Central memory CD8-positive, alpha-beta T cell (primary cell): ENCODE results near the gene CXCL1.

ENCODE experiments used
- ATAC-seq: fragments of 150-1000 bp; cut with Tn5 transposase; replicated peaks from 2 replicates; pipeline ENCODE4 v1.10.0; 2022; ENCODE audit warnings: mild to moderate bottlenecking, moderate FRiP score, moderate number of reproducible peaks; ENCODE audit not compliant: poor library complexity, severe bottlenecking; ENCODE audit errors: extremely low read depth
- DNase-seq, 2 donors: peaks; one replicate each; pipeline ENCODE4 v3.0.0; 2021; ENCODE audit warnings: low spot score in 2 of 2
- H3K27ac Mint-ChIP-seq: one replicate; pipeline ENCODE4 v1.8.0; 2022; ENCODE audit warnings: low read depth, mild to moderate bottlenecking, moderate library complexity, mixed read lengths
- H3K27me3 Mint-ChIP-seq: one replicate; pipeline ENCODE4 v1.8.0; 2022; ENCODE audit warnings: mixed read lengths
- H3K36me3 Mint-ChIP-seq: one replicate; pipeline ENCODE4 v1.8.0; 2022; ENCODE audit warnings: mild to moderate bottlenecking, moderate library complexity, mixed read lengths; ENCODE audit not compliant: insufficient read depth
- H3K4me1 Mint-ChIP-seq: one replicate; pipeline ENCODE4 v1.8.0; 2022; ENCODE audit warnings: mixed read lengths
- H3K4me3 Mint-ChIP-seq: one replicate; pipeline ENCODE4 v1.8.0; 2022; ENCODE audit warnings: mild to moderate bottlenecking, moderate library complexity, mixed read lengths
- H3K9me3 Mint-ChIP-seq: one replicate; pipeline ENCODE4 v1.8.0; 2022; ENCODE audit warnings: mixed read lengths

CXCL1 gene

DNA sequence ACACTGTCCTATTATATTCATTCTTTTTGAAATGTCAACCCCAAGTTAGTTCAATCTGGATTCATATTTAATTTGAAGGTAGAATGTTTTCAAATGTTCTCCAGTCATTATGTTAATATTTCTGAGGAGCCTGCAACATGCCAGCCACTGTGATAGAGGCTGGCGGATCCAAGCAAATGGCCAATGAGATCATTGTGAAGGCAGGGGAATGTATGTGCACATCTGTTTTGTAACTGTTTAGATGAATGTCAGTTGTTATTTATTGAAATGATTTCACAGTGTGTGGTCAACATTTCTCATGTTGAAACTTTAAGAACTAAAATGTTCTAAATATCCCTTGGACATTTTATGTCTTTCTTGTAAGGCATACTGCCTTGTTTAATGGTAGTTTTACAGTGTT is 1.6 kb downstream of the CXCL1 start:
- peaks cover 9% of the 10 kb centered on the region for H3K27me3 Mint-ChIP-seq
- H3K4me1 Mint-ChIP-seq: no peaks in the 10 kb centered on the region
- H3K4me3 Mint-ChIP-seq: no peak overlapping the region
- ATAC-seq (no peak), DNase-seq (no peak)
- no peaks in the 10 kb centered on the region for H3K36me3 Mint-ChIP-seq
- H3K27ac Mint-ChIP-seq: no peak overlapping the region
- H3K9me3 Mint-ChIP-seq: peaks cover 14% of the 10 kb centered on the region

DNA sequence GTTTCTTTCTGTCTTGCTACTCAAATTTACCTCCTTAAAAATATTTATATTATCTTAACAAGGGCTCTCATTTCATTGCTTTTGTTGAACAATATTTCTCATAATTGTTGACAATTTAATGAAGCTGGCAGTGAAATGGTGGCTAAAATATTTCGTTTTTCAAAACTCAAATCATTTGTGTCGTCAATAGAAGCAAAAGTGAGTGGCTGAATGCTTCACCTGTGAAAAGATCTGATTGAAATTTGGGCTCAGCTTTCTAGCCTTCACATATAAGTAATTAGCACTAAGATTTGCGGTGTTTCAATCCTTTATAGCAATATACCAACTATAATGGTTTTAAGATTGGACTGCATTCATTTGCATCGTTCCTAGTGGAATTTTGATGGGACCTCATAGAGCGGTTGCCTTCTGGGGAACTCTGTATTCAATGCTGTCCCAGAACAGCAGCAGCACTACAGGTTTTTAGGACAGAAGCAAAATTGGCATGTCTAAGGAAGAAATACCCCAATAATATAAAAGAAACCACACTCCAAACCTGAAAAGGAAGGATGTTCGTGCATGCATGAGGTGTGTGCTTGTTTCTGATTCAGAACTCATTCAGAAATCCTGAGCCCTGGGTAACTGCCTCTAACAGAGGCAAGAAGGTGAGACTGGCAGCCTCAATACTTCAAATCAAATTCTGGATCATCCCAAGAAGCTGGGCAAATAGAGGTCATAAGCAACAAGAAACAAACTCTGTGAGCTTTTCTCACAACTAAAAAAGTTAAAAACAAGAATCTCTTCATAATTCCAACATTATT is 2.5 kb downstream of the CXCL1 start:
- no peak overlapping the region for H3K4me3 Mint-ChIP-seq
- no peak overlapping the region for H3K27ac Mint-ChIP-seq
- no peaks in the 10 kb centered on the region for H3K4me1 Mint-ChIP-seq
- DNase-seq (no peak), ATAC-seq (no peak)
- peaks cover 9% of the 10 kb centered on the region for H3K27me3 Mint-ChIP-seq
- H3K9me3 Mint-ChIP-seq: peaks cover 14% of the 10 kb centered on the region
- H3K36me3 Mint-ChIP-seq: no peaks in the 10 kb centered on the region

DNA sequence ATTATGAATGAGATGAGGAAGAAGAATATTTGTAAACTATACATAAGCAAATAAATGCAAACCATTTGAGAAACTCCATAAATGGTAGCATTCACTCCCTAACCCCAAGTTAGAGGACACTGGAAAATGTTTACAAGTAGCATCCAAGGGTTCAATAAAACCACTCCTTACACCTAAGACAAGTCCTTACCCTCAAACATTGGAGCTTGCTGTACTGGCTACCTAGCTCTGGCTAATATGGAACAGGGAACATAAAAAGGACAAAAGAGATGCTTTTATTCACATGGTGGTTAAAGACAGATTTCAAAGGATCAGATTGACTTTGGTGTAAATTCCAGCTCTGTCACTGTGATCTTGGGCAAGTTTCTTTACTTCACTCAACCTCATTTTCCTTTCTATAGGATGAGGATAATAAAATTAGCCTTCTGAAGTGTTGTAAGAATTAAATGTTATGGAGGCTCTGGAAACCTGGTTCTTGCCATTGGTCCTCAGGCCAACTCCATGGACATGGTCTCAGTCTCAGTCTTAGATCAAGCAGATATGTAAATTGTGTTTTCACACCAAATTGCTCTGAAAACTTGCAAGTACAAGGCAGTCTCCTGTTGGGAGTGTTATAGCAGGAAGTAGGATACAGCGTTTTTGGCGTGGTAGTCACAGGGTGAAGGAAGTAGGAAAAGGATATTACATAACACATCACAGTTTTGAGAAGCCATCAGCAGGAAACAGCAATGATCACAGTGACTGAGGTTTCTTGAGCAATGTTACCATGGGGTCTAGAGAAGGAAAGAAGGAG is 3.3 kb downstream of the CXCL1 start:
- DNase-seq (no peak), ATAC-seq (no peak)
- H3K9me3 Mint-ChIP-seq: peaks cover 14% of the 10 kb centered on the region
- H3K27me3 Mint-ChIP-seq: peaks cover 9% of the 10 kb centered on the region
- H3K4me3 Mint-ChIP-seq: no peak overlapping the region
- H3K36me3 Mint-ChIP-seq: no peaks in the 10 kb centered on the region
- no peaks in the 10 kb centered on the region for H3K4me1 Mint-ChIP-seq
- no peak overlapping the region for H3K27ac Mint-ChIP-seq

DNA sequence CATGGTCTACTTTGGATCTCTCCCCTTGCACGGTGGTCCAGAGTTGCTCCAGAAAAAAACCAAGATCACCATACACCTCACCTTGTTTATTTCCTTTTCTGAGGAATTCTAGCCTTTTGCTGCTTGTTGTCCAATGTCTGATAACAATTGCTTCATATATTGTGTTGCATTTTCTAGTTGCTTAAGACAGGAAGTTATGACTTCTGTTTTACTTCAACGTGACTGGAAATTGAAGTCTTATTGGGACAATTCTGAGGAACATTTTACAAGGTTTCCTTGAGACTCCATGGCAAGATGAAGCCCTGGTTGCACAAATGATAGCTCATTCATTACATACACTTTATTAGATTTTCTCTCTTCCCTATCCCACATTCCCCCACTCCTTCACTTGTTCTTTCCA is 5.2 kb downstream of the CXCL1 start:
- Mint-ChIP-seq H3K27ac (no peak overlapping the region), H3K27me3 (no peaks in the 10 kb centered on the region), H3K4me3 (no peak overlapping the region), H3K9me3 (peaks cover 14% of the 10 kb centered on the region), H3K4me1 (no peaks in the 10 kb centered on the region), H3K36me3 (no peaks in the 10 kb centered on the region)
- ATAC-seq (no peak), DNase-seq (no peak)

DNA sequence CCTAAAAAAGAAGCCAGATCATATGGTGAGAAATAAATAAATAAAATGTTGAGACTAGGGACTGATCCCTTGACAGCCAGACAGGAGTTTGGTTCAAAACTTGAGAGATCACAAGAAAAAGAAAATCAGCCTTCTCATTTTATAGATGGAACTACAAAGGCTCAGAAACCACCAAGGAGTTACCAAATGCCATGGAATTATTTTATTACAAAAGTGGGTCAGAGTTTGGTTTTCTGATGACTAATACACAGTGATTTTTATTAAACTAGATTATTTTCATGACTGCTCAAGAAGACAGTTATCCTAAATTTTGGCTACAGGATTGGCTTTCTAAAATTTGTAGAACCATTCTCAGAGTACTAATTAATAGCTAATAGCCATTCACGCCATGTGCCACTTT is 6.2 kb downstream of the CXCL1 start:
- Mint-ChIP-seq H3K36me3 (no peaks in the 10 kb centered on the region), H3K4me3 (no peak overlapping the region), H3K27ac (no peak overlapping the region), H3K9me3 (peaks cover 18% of the 10 kb centered on the region), H3K27me3 (no peaks in the 10 kb centered on the region), H3K4me1 (no peaks in the 10 kb centered on the region)
- ATAC-seq: no peak
- DNase-seq: no peak

DNA sequence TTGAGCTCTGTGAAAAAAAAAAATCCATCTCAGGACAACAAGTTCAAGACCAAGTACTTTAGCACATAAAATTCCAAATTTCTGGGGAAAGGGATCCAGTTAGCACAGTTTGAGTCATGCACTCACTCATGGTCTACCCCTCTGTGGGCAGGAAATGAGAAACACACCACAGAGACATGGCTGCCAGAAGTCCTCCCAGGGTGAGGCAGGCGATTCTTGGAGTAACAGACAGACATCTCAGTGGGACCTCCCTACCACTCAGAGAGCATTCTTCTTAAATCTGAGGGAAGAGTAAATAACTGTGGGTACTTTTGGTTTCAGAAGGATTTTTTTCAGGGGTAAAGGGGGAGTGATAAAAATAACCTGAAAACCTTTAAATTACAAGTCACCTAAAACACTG is 14.1 kb downstream of the CXCL1 start:
- ATAC-seq: no peak
- H3K36me3 Mint-ChIP-seq: no peaks in the 10 kb centered on the region
- H3K27ac Mint-ChIP-seq: no peak overlapping the region
- H3K4me3 Mint-ChIP-seq: no peak overlapping the region
- peaks cover 22% of the 10 kb centered on the region for H3K9me3 Mint-ChIP-seq
- no peaks in the 10 kb centered on the region for H3K4me1 Mint-ChIP-seq
- no peaks in the 10 kb centered on the region for H3K27me3 Mint-ChIP-seq
- no peak for DNase-seq

DNA sequence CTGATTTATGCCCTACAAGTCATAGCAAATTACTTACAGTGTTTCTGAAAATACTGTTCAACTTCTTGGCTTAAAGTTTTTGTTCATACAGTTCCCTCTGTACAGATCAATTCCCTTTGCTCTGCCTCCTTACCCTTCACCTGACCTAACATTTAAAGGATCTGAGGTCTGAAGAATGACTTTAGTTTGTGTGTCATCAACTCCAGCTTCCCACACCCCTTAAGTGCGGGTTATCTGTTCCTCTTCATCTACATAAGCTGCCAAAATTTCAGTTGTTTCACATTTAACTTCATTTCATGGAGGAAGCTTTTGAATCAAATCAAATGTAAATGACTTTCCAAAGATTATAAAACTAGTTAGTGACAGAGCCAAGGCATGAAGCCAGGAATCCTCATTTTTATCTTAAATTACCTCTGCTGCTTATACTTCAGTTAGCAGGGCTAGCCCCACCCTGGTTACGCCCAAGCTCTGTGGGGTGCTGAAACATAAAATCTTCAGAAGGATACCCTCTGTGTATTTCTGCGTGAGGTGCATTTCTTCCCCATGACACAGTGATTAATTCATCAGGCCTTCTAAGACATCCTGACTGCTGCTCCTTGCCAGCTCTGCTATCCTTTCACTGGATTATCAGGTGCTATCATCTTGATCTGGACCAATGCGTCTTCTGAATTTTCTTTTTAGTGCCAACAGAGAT is 16.5 kb downstream of the CXCL1 start:
- ATAC-seq (no peak), DNase-seq (no peak)

DNA sequence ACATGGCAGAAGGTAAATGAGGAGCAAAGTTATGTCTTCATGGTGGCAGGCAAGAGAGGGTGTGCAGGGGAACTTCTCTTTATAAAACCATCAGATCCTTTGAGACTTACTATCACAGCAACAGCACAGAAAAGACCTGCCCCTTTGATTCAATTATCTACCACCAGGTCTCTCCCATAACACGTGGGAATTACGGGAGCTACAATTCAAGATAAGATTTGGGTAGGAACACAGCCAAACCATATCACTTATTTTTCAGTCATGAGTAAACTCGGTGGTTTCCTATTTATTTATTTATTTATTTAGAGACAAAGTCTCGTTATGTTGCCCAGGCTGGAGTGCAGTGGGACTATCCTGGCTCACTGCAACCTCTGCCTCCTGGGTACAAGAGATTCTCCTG is 22.1 kb downstream of the CXCL1 start:
- DNase-seq (no peak), ATAC-seq (no peak)
- Mint-ChIP-seq H3K36me3 (no peaks in the 10 kb centered on the region), H3K4me1 (no peaks in the 10 kb centered on the region), H3K27me3 (no peaks in the 10 kb centered on the region), H3K27ac (no peak overlapping the region), H3K9me3 (peaks cover 8% of the 10 kb centered on the region), H3K4me3 (no peak overlapping the region)

More for the DNA sequence above, 16.5 kb downstream of the CXCL1 start:
- H3K27me3 Mint-ChIP-seq: no peaks in the 10 kb centered on the region
- H3K9me3 Mint-ChIP-seq: peaks cover 15% of the 10 kb centered on the region
- H3K4me1 Mint-ChIP-seq: no peaks in the 10 kb centered on the region
- no peak overlapping the region for H3K27ac Mint-ChIP-seq
- no peaks in the 10 kb centered on the region for H3K36me3 Mint-ChIP-seq
- no peak overlapping the region for H3K4me3 Mint-ChIP-seq

DNA sequence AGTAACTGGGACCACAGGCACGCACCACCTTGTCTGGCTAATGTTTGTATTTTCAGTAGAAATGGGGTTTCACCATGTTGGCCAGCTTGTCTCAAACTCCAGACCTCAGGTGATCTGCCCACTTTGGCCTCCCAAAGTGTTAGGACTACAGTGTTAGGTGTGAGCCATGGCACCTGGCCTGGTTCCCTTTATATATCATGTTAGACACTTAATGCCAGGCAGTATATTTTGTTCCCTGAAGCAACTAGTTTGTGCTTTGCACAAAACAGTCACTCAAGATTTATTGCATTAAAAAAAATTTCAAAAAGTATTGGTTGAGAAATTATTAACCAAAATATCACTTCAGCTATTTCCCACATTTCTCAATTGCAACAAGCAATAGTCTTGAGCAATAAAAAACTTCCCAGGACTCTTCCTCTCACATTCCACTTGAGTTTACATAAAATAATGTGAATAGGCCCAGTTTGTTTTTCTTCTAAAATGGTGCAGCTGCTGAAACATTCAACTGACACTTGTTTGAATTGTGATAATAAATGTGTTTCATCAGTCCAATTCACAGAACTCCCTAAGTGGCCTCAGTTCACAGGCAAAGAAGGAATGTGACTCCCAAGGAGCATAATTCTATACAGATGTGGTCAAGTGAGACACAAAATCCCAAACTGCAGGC is 22.7 kb downstream of the CXCL1 start:
- Mint-ChIP-seq H3K4me3 (no peak overlapping the region), H3K9me3 (peaks cover 8% of the 10 kb centered on the region), H3K4me1 (no peaks in the 10 kb centered on the region), H3K27ac (no peak overlapping the region), H3K36me3 (no peaks in the 10 kb centered on the region), H3K27me3 (no peaks in the 10 kb centered on the region)
- ATAC-seq (no peak), DNase-seq (no peak)

DNA sequence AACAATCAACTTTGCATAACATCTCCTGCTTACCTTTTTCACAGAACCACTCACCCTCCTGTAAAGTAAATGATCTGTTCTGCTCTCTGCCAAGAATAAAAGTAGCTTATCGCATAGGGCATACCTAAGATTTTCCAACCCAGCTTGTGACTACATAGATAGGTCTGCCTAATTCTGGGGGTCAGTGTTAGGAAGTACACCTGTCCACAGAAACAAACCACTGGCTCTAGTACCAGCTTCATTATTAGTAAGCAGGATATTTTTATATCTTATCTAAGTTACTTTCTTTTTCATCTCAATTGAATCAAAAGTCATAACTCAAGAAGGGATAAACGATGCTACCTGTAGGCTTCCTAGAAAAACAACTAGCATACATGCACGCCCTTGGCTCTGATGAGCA is 23.8 kb downstream of the CXCL1 start:
- DNase-seq: no peak
- H3K27me3 Mint-ChIP-seq: no peaks in the 10 kb centered on the region
- no peak overlapping the region for H3K4me3 Mint-ChIP-seq
- no peaks in the 10 kb centered on the region for H3K4me1 Mint-ChIP-seq
- peaks cover 3% of the 10 kb centered on the region for H3K9me3 Mint-ChIP-seq
- H3K36me3 Mint-ChIP-seq: no peaks in the 10 kb centered on the region
- no peak overlapping the region for H3K27ac Mint-ChIP-seq
- ATAC-seq: no peak

DNA sequence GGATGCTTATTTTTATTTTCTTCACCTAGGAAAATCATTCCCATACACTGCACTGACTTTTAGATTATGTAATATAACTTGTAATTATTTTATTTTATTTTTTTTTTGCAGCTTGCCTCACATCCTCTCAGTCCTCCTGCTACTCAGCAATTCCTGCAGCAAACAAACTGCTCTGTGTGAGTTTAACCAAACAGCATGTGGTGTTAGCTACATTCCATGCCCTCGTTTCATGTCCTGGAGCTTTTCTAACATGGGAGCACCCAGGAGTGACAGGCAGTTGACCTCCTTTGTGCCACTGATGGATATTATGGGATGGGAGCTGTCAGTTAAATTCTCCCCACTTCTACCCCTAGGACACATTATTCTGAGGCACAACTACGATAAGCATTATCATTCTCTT is 24.8 kb downstream of the CXCL1 start:
- H3K9me3 Mint-ChIP-seq: no peaks in the 10 kb centered on the region
- no peak overlapping the region for H3K4me3 Mint-ChIP-seq
- H3K4me1 Mint-ChIP-seq: no peaks in the 10 kb centered on the region
- H3K36me3 Mint-ChIP-seq: no peaks in the 10 kb centered on the region
- H3K27ac Mint-ChIP-seq: no peak overlapping the region
- DNase-seq: no peak
- H3K27me3 Mint-ChIP-seq: no peaks in the 10 kb centered on the region
- no peak for ATAC-seq
